GM12878 (cell line): ENCODE measurements around the gene INO80E. TPM values are rescaled to one million over a fixed set of nuclear protein-coding genes. Genes with fewer than 3 reads are reported as not detected.

Source experiments
- ATAC-seq: fragments of 200-7000 bp; cut with Tn5 transposase; 3 replicates; pipeline ENCODE4 v1.9.1; 2020; ENCODE audit warnings: mild to moderate bottlenecking, moderate library complexity
- BruUV-seq: library from RNA; stranded (reverse); fragments of 400-500 nt; replicated peaks from 2 replicates; lab custom pipeline; 2021; lab: Mats Ljungman, UMichigan
- CTCF ChIA-PET: fragments of 300-600 bp; sonication (Branson Sonifier 250); formaldehyde crosslinking; extraction: SDS; loops from one replicate; lab custom pipeline; 2021; ENCODE audit warnings: inconsistent platforms; lab: Yijun Ruan, JAX
- POLR2A ChIA-PET: fragments of 350-600 bp; formaldehyde crosslinking; extraction: SDS; loops from one replicate; lab custom pipeline; 2021; ENCODE audit warnings: inconsistent platforms; lab: Charles Lee
- RAD21 ChIA-PET: fragments of 300-600 bp; sonication (Branson Sonifier 250); formaldehyde crosslinking; loops from one replicate; lab custom pipeline; 2023; ENCODE audit warnings: antibody characterized with exemption; ENCODE audit not compliant: unreplicated experiment; lab: Charles Lee
- SMC1A ChIA-PET: fragments of 300-600 bp; sonication (Branson Sonifier 250); formaldehyde crosslinking; loops from one replicate; lab custom pipeline; 2023; ENCODE audit not compliant: unreplicated experiment, uncharacterized antibody; lab: Charles Lee
- DNase-seq: peaks from one replicate; pipeline ENCODE4 v3.0.0-alpha.2; 2011; ENCODE audit warnings: low read depth, low spot score
- FAIRE-seq: peaks from 3 replicates; lab custom pipeline; 2011; peaks lifted over from hg19 to GRCh38; lab: Jason Lieb, UNC
- H2AFZ ChIP-seq: 2 replicates; pipeline ENCODE4 v1.6.0; 2011; ENCODE audit warnings: low read depth, low read length, control low read depth; ENCODE audit not compliant: control insufficient read depth
- H3K27ac ChIP-seq: 2 replicates; pipeline ENCODE4 v1.5.1; 2011; ENCODE audit warnings: control low read depth; ENCODE audit not compliant: control insufficient read depth, insufficient read depth
- H3K27me3 ChIP-seq, 2 experiments: replicated peaks in 1 of 2; 2 replicates each; pipeline versions ENCODE4 v1.6.0 to v1.6.1; 2011; ENCODE audit warnings: low read length in 1 of 2; ENCODE audit not compliant: control insufficient read depth in 2 of 2, insufficient read depth in 2 of 2
- H3K36me3 ChIP-seq, 2 experiments: 2 replicates each; pipeline ENCODE4 v1.5.1; 2011; ENCODE audit warnings: low read length in 1 of 2; ENCODE audit not compliant: control insufficient read depth in 2 of 2, insufficient read depth in 2 of 2
- H3K4me1 ChIP-seq: 2 replicates; pipeline ENCODE4 v1.6.1; 2011; ENCODE audit warnings: mild to moderate bottlenecking, low read length, moderate library complexity, mixed read lengths; ENCODE audit not compliant: control insufficient read depth, insufficient read depth
- H3K4me2 ChIP-seq: 2 replicates; pipeline ENCODE4 v1.6.0; 2011; ENCODE audit warnings: control low read depth; ENCODE audit not compliant: control insufficient read depth, insufficient read depth
- H3K4me3 ChIP-seq: fragments of 200-600 bp; sonication (generic); 2 replicates; pipeline ENCODE4 v1.5.1; 2016
- H3K79me2 ChIP-seq: 2 replicates; pipeline ENCODE4 v1.6.0; 2011; ENCODE audit warnings: low read length; ENCODE audit not compliant: control insufficient read depth, insufficient read depth
- H3K9ac ChIP-seq: 2 replicates; pipeline ENCODE4 v1.8.0; 2011; ENCODE audit warnings: low read length, control low read depth, mixed read lengths; ENCODE audit not compliant: control insufficient read depth, insufficient read depth
- H3K9me3 ChIP-seq: replicated peaks from 3 replicates; pipeline ENCODE4 v1.5.1; 2011; ENCODE audit warnings: mild to moderate bottlenecking, low read length; ENCODE audit not compliant: control insufficient read depth, insufficient read depth
- H4K20me1 ChIP-seq: 2 replicates; pipeline ENCODE4 v1.6.0; 2011; ENCODE audit not compliant: control insufficient read depth, insufficient read depth
- CBFB ChIP-seq: IDR thresholded peaks from 2 replicates; pipeline ENCODE4 v1.6.1; 2016; ENCODE audit warnings: antibody characterized with exemption, low read depth
- IKZF1 ChIP-seq: fragments of 450-650 bp; conservative IDR thresholded peaks from 2 replicates; pipeline ENCODE4 v1.6.1; 2017; ENCODE audit warnings: antibody characterized with exemption, mild to moderate bottlenecking
- POLR2AphosphoS2 ChIP-seq: IDR thresholded peaks from 2 replicates; pipeline ENCODE4 v1.6.1; 2011; ENCODE audit warnings: low read depth, mild to moderate bottlenecking, low read length, improper control_type of control experiment, moderate library complexity
- SREBF1 ChIP-seq: IDR thresholded peaks from 2 replicates; pipeline ENCODE4 v1.6.1; 2012; ENCODE audit warnings: mild to moderate bottlenecking, low read length
- ZNF217 ChIP-seq: fragments of 450-650 bp; IDR thresholded peaks from 2 replicates; pipeline ENCODE4 v1.6.1; 2017; ENCODE audit warnings: antibody characterized with exemption, mild to moderate bottlenecking
- ZNF592 ChIP-seq: fragments of 450-650 bp; IDR thresholded peaks from 2 replicates; pipeline ENCODE4 v1.6.1; 2017; ENCODE audit warnings: mild to moderate bottlenecking, moderate library complexity
- WGBS: methylation state at CpG from one replicate; pipeline ENCODE4 v1.1.6; 2016; ENCODE audit warnings: low lambda C conversion rate; ENCODE audit not compliant: insufficient replicate concordance, insufficient coverage; ENCODE audit errors: missing lambda C conversion rate; 5-methylcytosine and 5-hydroxymethylcytosine counted together
- in situ Hi-C: fragments of 300-500 bp; cut with MboI; formaldehyde crosslinking; loops from 9 replicates; pipeline ENCODE4 v1.14.3; 2018; ENCODE audit warnings: mixed read lengths
- intact Hi-C: fragments of 100-400 bp; cut with micrococcal nuclease; formaldehyde crosslinking; loops from one replicate; pipeline ENCODE4 v1.14.2; 2022; ENCODE audit not compliant: unreplicated experiment
- polyA plus RNA-seq, 11 experiments: library from polyadenylated mRNA; depleted of rRNA in 4 of 11; unstranded in 6 of 11; stranded (reverse) in 5 of 11; fragments of >200 nt; fragmentation: Nextera tagmentation in 4 of 11; fragmentation: Illumina TruSeq in 1 of 11; extraction: Ambion mirVana in 4 of 11; extraction: Trizol in 1 of 11; gene quantifications; 1 replicate in 1 of 11; 2 replicates in 10 of 11; pipeline versions ENCODE4 v1.2.1 to v1.2.3, GENCODE V29; 2011 to 2016; ENCODE audit warnings: inconsistent platforms in 2 of 11, missing spikeins in 2 of 11, low read depth in 1 of 11
- total RNA-seq, 4 experiments: library from RNA; depleted of rRNA in 3 of 4; stranded (reverse); fragments of >200 nt in 3 of 4; fragmentation: Illumina TruSeq in 1 of 4; extraction: Trizol in 1 of 4; gene quantifications; 2 replicates each; pipeline versions ENCODE4 v1.2.1 to v1.2.3, GENCODE V29; 2013 to 2021

Gene INO80E
- total and polyA plus RNA-seq, 10 of the 15 experiments (the other 5 are each of a cell fraction or from before 2014, with no cell fraction given), result 0.39 to 74.0 (median 33.0) TPM

- Histone ChIP-seq H3K4me1 (peaks cover 13% of the 10 kb centered on the region), H3K9me3 (no peaks in the 10 kb centered on the region), H3K4me3 (no peak overlapping the region), H3K27ac (no peak overlapping the region), H3K79me2 (no peaks in the 10 kb centered on the region), H3K27me3 (peaks cover 6 to 14% of the 10 kb centered on the region in 2 experiments; a peak in 3 of 4 replicates), H3K4me2 (no peak overlapping the region), H2AFZ (no peak overlapping the region), H3K36me3 (no peaks in the 10 kb centered on the region), H4K20me1 (no peaks in the 10 kb centered on the region), H3K9ac (no peak overlapping the region)
- ATAC-seq (no peak), FAIRE-seq (no peak), DNase-seq (no peak)
- no TSS peak for BruUV-seq
- ChIA-PET RAD21 (interaction anchor here (1.0 to 2.7 kb wide), 9 partner anchors 12 to 224 kb away, joined by 3 to 12 read pairs (median 6); partner anchors contain the start of genes ALDOA and ASPHD1), CTCF (interaction anchor here (0.7 to 2.3 kb wide), 24 partner anchors 9 to 331 kb away, joined by 3 to 21 read pairs (median 5); partner anchors contain the start of genes ALDOA, C16orf92, HIRIP3 and INO80E), POLR2A (no interaction called here), SMC1A (interaction anchor here (1.0 to 1.4 kb wide), 5 partner anchors 24 to 183 kb away, joined by 3 to 4 read pairs (median 3); no protein-coding TSS in a partner anchor)
- in situ Hi-C loops (no loop called here), intact Hi-C loops (no loop called here)
- TF ChIP-seq SREBF1 (no peak), CBFB (no peak), IKZF1 (no peak), ZNF217 (no peak), ZNF592 (no peak), POLR2AphosphoS2 (no peak)
- WGBS, result 32% methylated on average over 11 of the region's 11 CpGs
Observed at GRCh38 chr16:30031477-30031918, 35.5 kb downstream of the INO80E start.
